GM18907 (cell line): Measurements from ENCODE around the gene LTBP2.

Experiments used
- ATAC-seq: cut with Tn5 transposase; IDR thresholded peaks from one replicate; pipeline ENCODE4 v1.9.1; 2021; ENCODE audit warnings: mild to moderate bottlenecking, moderate library complexity; ENCODE audit not compliant: unreplicated experiment

Gene LTBP2

DNA sequence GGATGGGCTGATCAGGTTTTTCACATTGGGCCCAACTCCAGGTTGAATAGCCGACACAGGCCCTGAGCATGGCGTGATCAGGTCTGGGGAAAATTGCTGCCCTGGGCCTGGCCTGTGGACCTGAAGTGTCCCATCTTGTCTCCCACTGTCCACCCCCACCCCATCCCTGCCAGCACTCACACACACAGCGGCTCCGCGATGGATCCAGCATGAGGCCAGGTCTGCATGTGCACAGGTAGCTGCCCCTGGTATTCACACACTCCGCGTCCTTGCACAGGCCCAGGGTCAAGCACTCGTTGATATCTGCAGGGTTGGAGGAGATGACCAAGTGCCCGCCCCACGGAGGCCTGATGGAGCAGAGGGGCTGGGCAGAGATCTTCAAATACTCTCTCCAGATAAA is 79.8 kb downstream of the LTBP2 start:
- no peak for ATAC-seq

DNA sequence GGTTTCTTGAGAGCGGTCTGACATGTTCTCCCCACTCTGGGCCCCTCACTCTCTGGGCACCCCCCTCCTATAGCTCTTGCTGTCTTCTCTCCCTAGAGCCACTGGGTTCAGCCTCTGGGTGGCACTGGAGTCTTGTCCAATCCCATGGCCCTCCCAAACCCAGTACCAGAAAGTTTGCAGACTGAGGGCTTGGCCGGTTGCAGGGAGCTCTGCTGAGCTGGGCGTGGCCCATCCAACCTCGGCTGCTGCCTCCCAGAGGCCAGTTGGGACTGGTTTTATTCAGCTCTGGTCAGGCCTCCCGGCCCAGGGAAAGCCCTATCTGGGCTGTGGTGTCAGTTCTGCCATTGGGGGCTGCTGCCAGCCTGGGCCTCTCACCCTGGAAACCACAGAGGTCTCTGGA is 80.6 kb downstream of the LTBP2 start:
- no peak for ATAC-seq

GRCh38 chr14:74531006-74531405 is 81.0 kb downstream of the LTBP2 start:
- no peak for ATAC-seq

GRCh38 chr14:74528886-74529285 is 83.2 kb downstream of the LTBP2 start:
- ATAC-seq = no peak

- ATAC-seq = no peak
Observed at GRCh38 chr14:74528406-74528805, 83.6 kb downstream of the LTBP2 start.

DNA sequence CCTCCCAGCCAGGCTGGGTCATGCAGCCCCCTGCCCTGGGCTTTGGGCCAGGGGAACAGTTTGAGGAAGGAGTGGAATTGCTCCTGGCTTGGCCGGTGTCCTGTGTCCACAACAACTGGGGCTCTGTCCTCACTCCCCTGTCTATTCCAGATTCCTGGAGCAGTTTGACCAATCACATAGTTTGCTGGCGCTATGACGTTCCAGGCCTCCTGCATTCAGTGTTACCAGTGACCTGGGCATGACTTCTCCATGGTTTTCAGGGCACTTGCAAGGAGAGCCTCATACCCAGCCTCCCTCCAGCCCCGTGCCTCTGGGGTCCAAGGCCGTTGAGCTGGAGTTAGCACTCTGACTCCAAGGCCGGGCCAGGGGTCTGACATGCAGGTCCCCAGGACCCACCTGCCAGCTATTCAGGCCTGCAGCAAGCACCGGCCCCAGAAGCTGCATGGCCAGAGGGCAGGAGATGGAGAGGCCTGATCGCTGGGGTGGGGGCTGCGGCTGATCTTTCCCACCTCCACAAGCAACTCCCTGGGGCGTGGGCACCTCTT is 84.2 kb downstream of the LTBP2 start:
- no peak for ATAC-seq

DNA sequence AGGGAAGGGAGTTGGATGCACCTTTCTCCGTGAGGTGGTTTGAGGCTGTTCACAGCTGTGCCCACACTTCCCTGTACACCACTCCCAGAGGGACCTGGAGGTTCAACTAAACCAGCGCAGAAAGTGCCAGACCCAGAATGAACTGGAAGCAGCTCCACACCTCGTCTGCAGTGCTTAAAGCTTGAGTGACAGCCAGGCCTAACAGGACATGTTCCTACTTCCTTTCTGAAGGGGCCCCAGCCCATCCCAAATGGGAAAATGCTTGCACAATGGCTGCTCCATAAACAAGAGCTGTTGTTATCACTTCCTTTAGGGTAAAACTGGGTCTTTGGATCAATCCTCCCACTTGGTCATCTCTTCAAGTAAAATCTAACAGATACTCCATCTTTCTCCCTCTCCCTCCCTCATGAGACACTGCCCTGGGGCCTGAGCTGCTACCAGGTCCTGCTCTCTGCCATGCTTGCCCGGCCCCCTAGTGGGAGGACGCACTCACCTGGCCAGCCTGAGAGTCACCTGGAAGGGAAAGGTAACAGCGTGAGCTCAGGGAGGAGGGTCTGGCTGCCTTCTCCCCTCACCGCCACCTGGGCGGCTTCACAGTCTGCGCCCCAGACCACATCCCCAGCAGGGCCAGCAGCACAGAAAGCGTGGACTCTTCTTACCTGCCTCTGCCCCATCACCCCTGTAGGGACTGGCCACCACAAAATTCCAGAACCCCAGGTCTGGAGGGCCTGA is 85.0 kb downstream of the LTBP2 start:
- ATAC-seq = no peak

GRCh38 chr14:74525361-74525851 is 86.6 kb downstream of the LTBP2 start:
- no peak for ATAC-seq

DNA sequence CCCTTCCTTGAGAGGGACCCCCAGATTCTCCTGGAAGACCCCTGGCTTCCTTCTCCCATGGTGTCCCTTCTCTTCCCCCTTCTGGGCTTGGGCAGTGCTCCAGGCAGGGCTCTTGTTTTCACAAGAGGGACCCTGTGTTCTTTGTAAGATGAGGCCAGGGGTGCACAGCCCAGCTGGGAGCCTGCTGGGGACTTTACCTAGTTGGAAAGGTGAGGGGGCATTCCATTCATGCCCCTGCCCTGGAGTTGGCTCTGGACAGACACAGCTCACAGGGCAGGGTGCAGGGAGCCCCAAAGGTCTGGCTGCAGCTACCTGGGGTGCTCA is 87.3 kb downstream of the LTBP2 start:
- no peak for ATAC-seq

- no peak for ATAC-seq
Observed at GRCh38 chr14:74524076-74524811, 87.8 kb downstream of the LTBP2 start.

GRCh38 chr14:74522740-74523139 is 89.3 kb downstream of the LTBP2 start:
- ATAC-seq = no peak

GRCh38 chr14:74521756-74522155 is 90.3 kb downstream of the LTBP2 start:
- no peak for ATAC-seq

GRCh38 chr14:74519316-74520074 is 92.5 kb downstream of the LTBP2 start:
- no peak for ATAC-seq

- no peak for ATAC-seq
Observed at GRCh38 chr14:74518221-74518620, 93.8 kb downstream of the LTBP2 start.

DNA sequence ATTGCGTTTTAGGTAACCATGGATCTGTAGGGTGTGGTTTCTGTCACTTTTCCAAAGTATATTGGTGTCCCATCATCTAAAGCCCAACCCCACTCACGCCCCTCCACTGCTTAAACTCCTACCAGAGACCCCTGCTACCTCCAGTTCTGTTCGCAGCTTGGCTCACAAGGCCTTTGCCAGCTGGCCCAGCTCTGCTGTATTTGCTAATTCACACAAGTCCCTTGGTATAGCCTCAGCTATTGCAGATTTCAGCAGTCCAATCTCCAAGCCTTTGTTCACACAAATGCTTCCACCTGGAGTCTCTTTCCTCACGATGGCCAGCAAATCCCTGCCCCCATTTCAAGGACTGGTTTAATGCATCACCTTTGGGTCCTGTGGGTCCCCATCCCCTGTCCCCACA is 94.3 kb downstream of the LTBP2 start:
- no peak for ATAC-seq

DNA sequence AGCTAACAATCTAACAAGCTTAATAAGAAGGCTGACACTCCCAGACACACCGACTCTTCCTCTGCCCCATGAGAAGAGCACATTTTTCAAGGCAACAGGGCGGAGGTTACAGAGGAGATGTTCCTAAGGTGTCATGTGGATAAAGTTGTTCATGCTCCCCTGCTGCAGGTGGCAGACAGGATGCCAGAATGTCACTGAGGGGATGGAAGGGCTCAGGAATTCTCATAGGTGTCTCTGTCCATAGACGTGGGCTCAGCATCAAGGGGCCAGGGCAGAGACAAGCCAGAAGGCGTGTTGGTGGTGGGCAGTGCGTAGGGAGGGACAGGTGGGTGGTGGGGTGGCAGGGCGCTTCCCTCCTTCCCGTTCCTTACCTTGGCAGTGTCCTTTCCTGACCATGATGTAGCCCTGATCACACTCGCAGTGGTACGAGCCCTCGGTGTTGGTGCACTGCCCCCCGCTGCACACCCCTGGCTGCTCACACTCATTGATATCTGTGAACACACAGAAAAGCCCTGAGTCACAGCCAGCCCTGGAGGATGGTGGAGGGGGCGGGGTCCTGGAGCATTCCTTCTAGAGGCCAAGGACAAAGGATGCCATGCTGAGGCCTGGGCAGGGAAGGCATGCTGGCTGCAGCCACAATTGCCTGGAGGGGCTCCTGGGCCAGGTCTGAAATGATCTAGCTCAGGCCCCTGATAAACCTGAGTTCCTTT is 95.4 kb downstream of the LTBP2 start:
- no peak for ATAC-seq

DNA sequence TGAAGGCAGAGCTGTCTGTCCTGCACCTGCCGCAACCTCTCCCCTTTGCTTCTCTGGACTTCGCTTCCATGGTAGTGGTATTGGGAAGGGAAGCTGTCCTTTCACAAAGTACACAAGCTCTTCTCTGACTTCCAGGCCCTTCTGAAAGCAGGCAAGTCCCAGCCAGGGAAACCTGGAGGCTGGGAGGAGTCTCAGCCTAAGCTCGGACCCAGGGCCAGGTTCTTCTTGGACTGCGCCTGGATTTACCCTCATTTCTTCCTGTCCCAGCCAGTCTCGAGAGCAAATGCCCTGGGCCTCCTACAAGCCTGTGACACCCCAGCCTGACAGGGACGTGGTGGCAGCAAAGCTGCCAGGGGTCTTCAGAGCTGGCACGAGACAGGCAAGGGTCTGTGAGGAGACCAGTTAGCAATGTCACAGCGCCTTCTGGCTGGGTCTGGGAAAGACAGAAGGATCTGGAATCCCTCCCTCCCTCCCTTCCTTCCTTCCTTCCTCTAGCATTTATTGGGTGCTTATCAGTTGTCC is 96.1 kb downstream of the LTBP2 start:
- ATAC-seq = no peak

GRCh38 chr14:74514471-74514941 is 97.5 kb downstream of the LTBP2 start:
- no peak for ATAC-seq

DNA sequence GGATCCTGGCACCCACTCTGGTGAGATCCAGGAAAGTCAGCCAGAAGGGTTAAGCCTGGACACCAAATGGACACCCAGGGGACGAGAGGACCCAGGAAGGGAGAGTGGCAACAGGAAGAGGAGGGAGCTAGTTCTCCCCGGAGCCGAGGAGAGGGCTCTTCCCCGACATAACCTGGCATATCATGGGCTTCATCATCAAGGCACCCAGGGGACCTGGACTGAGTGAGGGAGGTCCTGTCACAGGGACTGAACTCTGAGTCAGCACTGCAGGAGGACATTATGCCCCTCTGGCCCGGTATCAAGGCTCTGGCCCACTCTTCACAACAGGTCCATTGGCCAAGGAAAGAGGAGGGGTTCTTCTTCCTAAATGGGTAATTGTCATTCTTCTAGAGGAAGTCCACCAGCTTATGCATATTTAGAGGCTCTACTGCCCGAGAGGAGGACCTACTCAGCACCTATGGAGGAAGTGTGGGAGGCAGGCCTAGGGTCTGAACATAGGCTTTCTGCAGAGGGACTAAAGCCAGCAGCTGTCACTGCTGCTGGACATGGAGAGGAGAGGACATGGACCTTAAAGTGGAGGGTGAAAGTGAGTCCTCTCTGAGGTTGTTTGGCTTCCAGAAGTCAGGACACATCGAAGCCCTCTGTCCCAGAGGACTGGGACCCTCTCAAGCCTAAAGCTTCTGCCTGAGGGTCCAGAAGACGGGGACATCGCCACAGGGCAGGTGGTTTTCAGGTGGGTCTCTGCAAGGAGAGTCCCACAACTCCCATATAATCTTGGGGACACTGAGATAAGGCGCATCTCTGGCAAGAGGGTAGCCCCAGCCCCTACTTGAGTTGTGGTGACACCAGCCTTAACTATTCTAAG is 99.8 kb downstream of the LTBP2 start:
- ATAC-seq = no peak
